ENCODE measurements around the gene KLHL6. TPM values are rescaled to one million over a fixed set of nuclear protein-coding genes. Genes with fewer than 3 reads are reported as not detected.
"Not testable (repeated sequence)": the region's sequence is repeated elsewhere in the genome, so short reads cannot be mapped to it uniquely, and the experiment has no call there.

KLHL6 gene
- total RNA-seq, 2 experiments from 2014 or later: 32.9 to 34.6 TPM

DNA sequence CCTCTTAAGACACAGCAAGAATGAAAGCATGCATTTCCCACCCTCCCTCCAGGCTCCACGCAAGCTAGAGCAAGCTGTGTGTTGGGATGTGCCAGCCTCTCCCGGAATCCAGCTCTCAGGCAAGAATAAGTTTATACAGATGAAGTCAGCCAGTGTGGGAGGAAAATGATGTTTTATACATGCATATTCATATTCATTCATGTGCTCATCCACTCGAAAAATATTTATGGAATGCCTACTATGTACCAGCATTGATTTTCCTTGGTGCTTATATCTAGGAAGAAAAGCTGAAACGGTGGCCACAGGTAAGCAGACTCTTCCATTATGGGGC is 62.7 kb downstream of the KLHL6 start:
- ChIA-PET POLR2A (no interaction called here), CTCF (interaction anchor here (0.5 kb wide), 1 partner anchor 272 kb away, joined by 4 read pairs; no protein-coding TSS in a partner anchor)

- ChIA-PET CTCF (interaction anchor here (0.5 kb wide), 1 partner anchor 272 kb away, joined by 4 read pairs; no protein-coding TSS in a partner anchor), POLR2A (no interaction called here)
These were observed 63.3 kb downstream of the KLHL6 start for GRCh38 chr3:183491923-183492848.

DNA sequence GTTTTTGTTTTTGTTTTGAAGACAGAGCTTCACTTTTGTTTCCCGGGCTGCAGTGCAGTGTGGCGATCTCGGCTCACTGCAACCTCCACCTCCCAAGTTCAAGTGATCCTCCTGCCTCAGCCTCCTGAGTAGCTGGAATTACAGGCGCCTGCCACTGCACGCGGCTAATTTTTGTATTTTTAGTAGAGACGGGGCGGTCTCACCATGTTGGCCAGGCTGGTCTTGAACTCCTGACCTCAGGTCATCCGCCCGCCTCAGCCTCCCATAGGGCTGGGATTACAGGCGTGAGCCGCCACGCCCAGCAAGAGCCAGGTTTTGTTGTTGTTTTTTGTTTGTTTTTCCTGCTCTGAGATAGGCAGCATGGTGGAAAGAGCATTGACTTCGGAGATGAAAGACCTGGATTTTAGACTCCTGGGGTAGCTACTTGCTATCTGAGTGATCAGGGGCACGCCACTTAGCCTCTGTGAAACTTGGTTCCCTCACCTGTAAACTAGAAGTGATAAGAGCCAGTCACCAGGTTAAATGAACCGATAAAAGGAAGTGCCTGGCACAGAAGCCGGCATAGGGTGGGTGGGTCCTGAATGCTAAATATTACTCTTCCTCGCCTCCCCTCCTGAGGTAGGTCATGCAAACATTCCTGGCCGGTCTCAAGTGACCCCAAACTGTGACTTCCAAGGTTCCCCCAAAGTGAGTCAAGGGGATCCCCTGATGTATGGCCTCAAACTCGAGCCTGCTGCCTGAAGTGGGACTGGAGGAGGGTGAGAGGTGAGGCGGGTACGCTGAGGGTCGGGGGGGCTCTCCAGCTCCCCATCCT is 64.2 kb downstream of the KLHL6 start:
- ChIA-PET POLR2A (no interaction called here), CTCF (interaction anchor here (0.9 kb wide), 1 partner anchor 253 kb away, joined by 3 read pairs; no protein-coding TSS in a partner anchor)

DNA sequence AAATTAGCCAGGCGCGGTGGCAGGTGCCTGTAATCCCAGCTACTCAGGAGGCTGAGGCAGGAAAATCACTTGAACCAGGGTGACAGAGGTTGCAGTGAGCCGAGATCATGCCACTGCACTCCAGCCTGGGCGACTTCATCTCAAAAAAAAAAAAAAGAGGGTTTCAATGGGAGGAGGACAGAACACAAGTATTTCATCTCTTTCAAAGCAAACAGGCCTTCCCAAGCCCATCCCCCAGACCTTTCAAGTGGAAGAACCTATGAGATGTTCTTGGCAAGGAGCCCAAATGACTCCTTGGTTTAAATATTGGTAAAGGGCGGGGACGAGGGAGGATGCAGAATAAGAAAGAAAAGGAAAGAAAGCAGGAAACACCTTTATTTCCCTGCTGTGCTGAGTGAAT is 64.9 kb downstream of the KLHL6 start:
- POLR2A ChIA-PET: interaction anchor here (0.7 kb wide), 1 partner anchor 20 kb away, joined by 4 read pairs; no protein-coding TSS in a partner anchor
- CTCF ChIA-PET: interaction anchor here (0.9 kb wide), 1 partner anchor 253 kb away, joined by 3 read pairs; no protein-coding TSS in a partner anchor

GRCh38 chr3:183490211-183490601 is 65.3 kb downstream of the KLHL6 start:
- ChIA-PET CTCF (no interaction called here), POLR2A (interaction anchor here (0.7 kb wide), 1 partner anchor 19 kb away, joined by 4 read pairs; no protein-coding TSS in a partner anchor)

- ChIA-PET CTCF (no interaction called here), POLR2A (no interaction called here)
These were observed 65.9 kb downstream of the KLHL6 start for GRCh38 chr3:183489455-183490210.

GRCh38 chr3:183488343-183488742 is 67.2 kb downstream of the KLHL6 start:
- CTCF ChIA-PET: no interaction called here
- POLR2A ChIA-PET: no interaction called here

- POLR2A ChIA-PET: no interaction called here
- CTCF ChIA-PET: no interaction called here
These were observed 67.6 kb downstream of the KLHL6 start for GRCh38 chr3:183487896-183488295.

- POLR2A ChIA-PET: no interaction called here
These were observed 68.5 kb downstream of the KLHL6 start for GRCh38 chr3:183487016-183487415.

GRCh38 chr3:183486472-183486871 is 69.0 kb downstream of the KLHL6 start:
- POLR2A ChIA-PET: no interaction called here
- CTCF ChIA-PET: no interaction called here

More at GRCh38 chr3:183487016-183487415, 68.5 kb downstream of the KLHL6 start:
- CTCF ChIA-PET: no interaction called here

DNA sequence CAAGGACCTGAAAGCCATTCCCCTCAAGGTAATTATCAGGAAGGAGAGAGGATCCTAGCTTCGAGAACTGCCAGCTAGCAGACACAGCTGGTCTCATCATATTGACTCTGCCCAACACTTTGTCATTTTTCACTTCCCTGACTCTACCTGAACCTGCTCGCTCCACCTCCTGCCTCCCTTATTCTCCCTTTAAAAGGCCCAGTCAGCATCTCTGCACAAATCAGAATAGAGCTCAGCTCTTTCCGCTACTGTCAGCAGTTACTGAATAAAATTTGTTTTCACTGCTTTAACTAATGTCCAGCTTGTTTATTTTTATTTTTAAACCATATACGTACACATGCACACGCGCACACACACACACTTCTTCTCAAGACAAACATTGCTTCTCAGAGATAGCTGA is 69.9 kb downstream of the KLHL6 start:
- ChIA-PET CTCF (no interaction called here), POLR2A (no interaction called here)

DNA sequence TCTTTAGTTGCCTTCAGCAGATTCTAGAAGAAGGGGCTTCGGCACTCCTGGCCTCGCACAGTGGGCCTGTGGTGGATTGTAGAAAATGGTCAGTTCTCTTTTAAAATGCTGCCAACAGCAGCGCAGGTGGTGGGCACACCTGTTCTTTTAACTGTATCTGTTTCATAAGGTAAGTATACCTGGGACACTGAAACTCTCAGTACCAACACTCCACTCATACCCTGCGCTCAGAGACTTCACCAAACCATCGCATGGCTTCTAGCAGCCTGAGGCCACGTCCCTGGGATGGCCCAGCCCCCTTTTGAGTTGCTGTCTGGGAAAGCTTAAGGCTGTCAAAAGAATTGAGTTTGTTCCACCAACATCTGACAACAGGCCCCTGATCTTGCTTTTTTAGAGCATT is 70.4 kb downstream of the KLHL6 start:
- POLR2A ChIA-PET: no interaction called here
- CTCF ChIA-PET: no interaction called here

- POLR2A ChIA-PET: no interaction called here
- CTCF ChIA-PET: no interaction called here
These were observed 71.0 kb downstream of the KLHL6 start for GRCh38 chr3:183484431-183485075.

DNA sequence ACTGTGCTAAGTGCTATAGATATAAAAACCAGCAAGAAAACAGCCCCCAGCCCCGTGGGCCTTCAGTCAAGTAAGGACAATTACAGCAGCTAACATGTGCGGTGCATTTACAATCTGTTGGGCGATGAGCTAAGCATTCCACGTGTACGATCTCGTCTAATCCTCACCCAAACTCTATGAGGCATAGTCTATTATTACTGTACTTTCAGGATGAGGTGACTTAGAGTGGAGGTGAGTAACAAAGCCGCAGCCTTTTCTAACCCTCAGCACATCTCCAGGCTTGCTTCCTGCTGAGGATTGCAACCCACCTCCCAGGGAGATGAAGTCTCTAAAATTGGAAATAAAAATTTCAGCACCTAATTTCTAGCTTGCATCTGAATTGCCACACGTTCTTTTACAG is 73.9 kb downstream of the KLHL6 start:
- ChIA-PET CTCF (interaction anchor here (0.7 kb wide), 1 partner anchor 291 kb away, joined by 3 read pairs; no protein-coding TSS in a partner anchor), POLR2A (no interaction called here)

- POLR2A ChIA-PET: no interaction called here
- CTCF ChIA-PET: interaction anchor here (1.4 kb wide), 1 partner anchor 9 kb away, joined by 5 read pairs; no protein-coding TSS in a partner anchor
These were observed 77.0 kb downstream of the KLHL6 start for GRCh38 chr3:183478501-183478900.

DNA sequence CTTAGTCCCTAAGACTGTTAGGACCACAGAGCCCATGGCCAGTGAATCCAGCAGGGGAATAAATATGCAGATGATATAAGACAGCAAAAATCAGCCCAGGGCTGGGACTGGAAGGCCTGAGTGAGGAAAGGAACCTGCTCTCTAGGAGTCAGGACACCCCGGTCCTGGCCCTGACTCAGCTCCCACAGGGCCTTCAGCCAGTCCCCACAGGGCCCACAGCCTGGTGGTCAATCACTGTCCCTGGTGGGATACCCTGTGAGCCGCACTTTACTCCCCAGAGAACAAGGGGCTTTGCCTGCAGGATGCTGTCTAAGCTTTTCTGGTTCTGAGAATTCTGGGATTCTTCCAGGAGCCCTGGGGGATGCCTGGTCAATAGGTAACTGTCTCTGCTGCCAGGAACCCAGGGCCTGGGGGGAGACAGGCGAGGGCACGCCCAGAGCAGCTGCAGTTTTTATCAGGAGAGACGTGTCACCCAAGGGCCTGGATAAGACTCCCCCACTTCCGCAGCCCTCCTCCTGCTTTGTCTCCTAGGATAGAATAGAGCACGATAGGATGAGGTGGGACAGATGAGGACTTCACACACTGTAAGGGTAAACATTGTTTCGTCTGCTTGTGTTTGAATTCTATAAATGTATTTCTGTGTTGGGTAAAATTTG is 77.6 kb downstream of the KLHL6 start:
- POLR2A ChIA-PET: no interaction called here
- CTCF ChIA-PET: interaction anchor here (1.4 kb wide), 1 partner anchor 9 kb away, joined by 5 read pairs; no protein-coding TSS in a partner anchor

DNA sequence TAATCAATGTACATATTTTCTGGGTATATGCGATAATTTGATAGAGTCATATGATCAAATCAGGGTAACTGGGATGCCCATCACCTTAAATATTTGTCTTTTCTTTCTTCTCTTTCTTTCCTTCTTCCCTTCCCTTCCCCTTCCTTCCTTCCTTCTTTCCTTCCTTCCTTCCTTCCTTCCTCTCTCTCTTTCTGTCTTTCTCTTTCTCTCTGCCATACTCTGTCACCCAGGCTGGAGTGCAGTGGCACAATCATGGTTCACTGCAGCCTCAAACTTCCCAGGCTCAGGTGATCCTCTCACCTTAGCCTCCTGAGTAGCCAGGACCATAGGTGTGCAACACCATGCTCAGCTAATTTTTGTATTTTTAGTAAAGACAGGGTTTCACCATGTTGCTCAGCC is 79.7 kb downstream of the KLHL6 start:
- CTCF ChIA-PET, POLR2A ChIA-PET: not testable (repeated sequence)

- CTCF ChIA-PET: no interaction called here
- POLR2A ChIA-PET: no interaction called here
These were observed 80.3 kb downstream of the KLHL6 start for GRCh38 chr3:183475016-183475763.

Data from activated CD8-positive, alpha-beta memory T cell treated with anti-CD3 and anti-CD28 coated beads for 36 hours (primary cell).